Neuronal stem cell (in vitro differentiated cells): ENCODE data around the gene RPL18.
"Not testable (repeated sequence)": the region's sequence is repeated elsewhere in the genome, so short reads cannot be mapped to it uniquely, and the experiment has no call there.

Source experiments
- DNase-seq: peaks from one replicate; pipeline ENCODE4 v3.0.0-alpha.2; 2013; ENCODE audit warnings: low spot score
- H2AFZ ChIP-seq: one replicate; pipeline ENCODE4 v1.6.1; 2013; ENCODE audit warnings: mild to moderate bottlenecking, low read length, inconsistent platforms
- H2AK5ac ChIP-seq: 2 replicates; pipeline ENCODE4 v1.6.1; 2013; ENCODE audit warnings: low read depth, mild to moderate bottlenecking, inconsistent platforms, low read length, moderate library complexity, mixed read lengths
- H2BK120ac ChIP-seq: 2 replicates; pipeline ENCODE4 v1.6.1; 2013; ENCODE audit warnings: low read depth, mild to moderate bottlenecking, inconsistent platforms, low read length, moderate library complexity, mixed read lengths
- H2BK12ac ChIP-seq: one replicate; pipeline ENCODE4 v1.6.1; 2013; ENCODE audit warnings: low read length, inconsistent platforms
- H2BK15ac ChIP-seq: 2 replicates; pipeline ENCODE4 v1.6.1; 2013; ENCODE audit warnings: mild to moderate bottlenecking, low read length, inconsistent platforms, mixed read lengths
- H2BK5ac ChIP-seq: one replicate; pipeline ENCODE4 v1.6.1; 2013; ENCODE audit warnings: inconsistent platforms, mild to moderate bottlenecking, low read length, moderate library complexity
- H3K14ac ChIP-seq: one replicate; pipeline ENCODE4 v1.6.1; 2013; ENCODE audit warnings: low read length, inconsistent platforms
- H3K18ac ChIP-seq: 2 replicates; pipeline ENCODE4 v1.6.1; 2013; ENCODE audit warnings: low read length, inconsistent platforms
- H3K23ac ChIP-seq: 2 replicates; pipeline ENCODE4 v1.6.1; 2013; ENCODE audit warnings: low read depth, mild to moderate bottlenecking, mixed read lengths, low read length, inconsistent platforms; ENCODE audit not compliant: poor library complexity
- H3K27ac ChIP-seq: replicated peaks from 3 replicates; pipeline ENCODE4 v1.5.1; 2013; ENCODE audit warnings: low read length, inconsistent platforms
- H3K27me3 ChIP-seq, 3 experiments: 2 replicates each; pipeline ENCODE4 v1.6.1; 2013; ENCODE audit warnings: low read length in 3 of 3, mild to moderate bottlenecking in 2 of 3, inconsistent platforms in 1 of 3, low read depth in 1 of 3, mixed read lengths in 1 of 3, moderate library complexity in 1 of 3; ENCODE audit not compliant: control insufficient read depth in 3 of 3, insufficient read depth in 3 of 3
- H3K36me3 ChIP-seq, 2 donors: replicated peaks in 1 of 2; 2 replicates each; pipeline ENCODE4 v1.6.1; 2013; ENCODE audit warnings: low read length in 2 of 2; ENCODE audit not compliant: control insufficient read depth in 2 of 2, insufficient read depth in 2 of 2
- H3K4ac ChIP-seq: 2 replicates; pipeline ENCODE4 v1.6.1; 2013; ENCODE audit warnings: inconsistent platforms, mild to moderate bottlenecking, low read length, moderate library complexity
- H3K4me1 ChIP-seq, 2 donors: 1 replicate in 1 of 2; 2 replicates in 1 of 2; pipeline ENCODE4 v1.6.1; 2013; ENCODE audit warnings: low read length in 2 of 2, low read depth in 1 of 2; ENCODE audit not compliant: control insufficient read depth in 2 of 2, insufficient read depth in 1 of 2
- H3K4me2 ChIP-seq: one replicate; pipeline ENCODE4 v1.6.1; 2013; ENCODE audit warnings: mild to moderate bottlenecking, low read length, inconsistent platforms; ENCODE audit not compliant: insufficient read depth, poor library complexity, severe bottlenecking
- H3K4me3 ChIP-seq, 2 donors: 2 replicates each; pipeline ENCODE4 v1.5.1; 2013; ENCODE audit warnings: low read length in 2 of 2, mild to moderate bottlenecking in 2 of 2, inconsistent platforms in 1 of 2, moderate library complexity in 1 of 2
- H3K79me1 ChIP-seq: one replicate; pipeline ENCODE4 v1.6.1; 2013; ENCODE audit warnings: low read depth, mild to moderate bottlenecking, inconsistent platforms, low read length, moderate library complexity
- H3K9ac ChIP-seq: one replicate; pipeline ENCODE4 v1.6.1; 2013; ENCODE audit warnings: mild to moderate bottlenecking, low read depth, low read length, inconsistent platforms; ENCODE audit not compliant: poor library complexity
- H3K9me3 ChIP-seq, 2 donors: replicated peaks in 1 of 2; 2 replicates each; pipeline versions ENCODE3 to v1.6.1; 2013; ENCODE audit warnings: low read length in 2 of 2, mild to moderate bottlenecking in 2 of 2, inconsistent platforms in 1 of 2, low read depth in 1 of 2, mixed read lengths in 1 of 2, moderate library complexity in 1 of 2; ENCODE audit not compliant: control insufficient read depth in 2 of 2, insufficient read depth in 1 of 2
- H4K8ac ChIP-seq: one replicate; pipeline ENCODE4 v1.6.1; 2013; ENCODE audit warnings: low read depth, mild to moderate bottlenecking, inconsistent platforms, low read length, moderate library complexity
- H4K91ac ChIP-seq: one replicate; pipeline ENCODE4 v1.6.1; 2013; ENCODE audit warnings: low read length, low read depth, mild to moderate bottlenecking, inconsistent platforms; ENCODE audit not compliant: poor library complexity
- WGBS, 2 donors: extraction: QIAGEN DNeasy Blood & Tissue Kit; methylation state at CpG; one replicate each; pipeline ENCODE4 v1.1.7; 2013; ENCODE audit warnings: missing lambda C conversion rate in 2 of 2, mixed read lengths in 1 of 2; ENCODE audit not compliant: insufficient read length in 2 of 2, insufficient replicate concordance in 1 of 2; ENCODE audit errors: extremely low coverage in 2 of 2; 5-methylcytosine and 5-hydroxymethylcytosine counted together

RPL18 gene

DNA sequence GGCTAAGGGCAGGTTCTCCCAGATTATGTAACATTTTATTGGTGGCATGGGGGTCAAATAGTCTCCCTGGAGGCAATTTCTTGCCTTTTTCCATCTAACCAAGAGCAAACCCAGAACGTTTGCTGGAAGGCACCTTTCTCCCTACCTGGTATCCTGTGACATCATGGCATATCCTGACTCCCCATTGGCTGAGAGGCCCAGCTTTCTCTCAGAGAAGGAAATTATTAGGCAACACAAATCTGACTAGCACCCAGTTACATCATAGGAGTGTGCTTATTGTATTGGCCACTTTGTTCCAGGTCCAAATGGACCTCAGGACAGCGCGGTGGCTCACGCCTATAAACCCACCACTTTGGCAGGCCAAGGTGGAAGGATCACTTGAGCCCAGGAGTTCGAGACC lies 40.8 kb upstream of the RPL18 start:
- Histone ChIP-seq H2BK15ac (no peak overlapping the region), H3K4me2 (no peak overlapping the region), H3K79me1 (no peaks in the 10 kb centered on the region), H3K4me3 (no peak overlapping the region), H3K4ac (no peak overlapping the region), H3K9me3 (no peaks in the 10 kb centered on the region), H2BK5ac (no peak overlapping the region), H3K23ac (no peak overlapping the region), H4K91ac (no peak overlapping the region), H3K4me1 (peaks cover 6 to 9% of the 10 kb centered on the region in 2 donors), H2AFZ (no peak overlapping the region), H2BK12ac (no peak overlapping the region), H2AK5ac (no peak overlapping the region), H3K36me3 (no peaks in the 10 kb centered on the region), H4K8ac (peak overlapping the region; percentile 24), H2BK120ac (no peak overlapping the region), H3K27me3 (no peaks in the 10 kb centered on the region), H3K9ac (no peak overlapping the region), H3K27ac (no peak overlapping the region), H3K14ac (no peak overlapping the region), H3K18ac (no peak overlapping the region)
- no CpG with 5 or more reads among the region's 5 CpGs for WGBS, 2 donors
- DNase-seq = no peak

DNA sequence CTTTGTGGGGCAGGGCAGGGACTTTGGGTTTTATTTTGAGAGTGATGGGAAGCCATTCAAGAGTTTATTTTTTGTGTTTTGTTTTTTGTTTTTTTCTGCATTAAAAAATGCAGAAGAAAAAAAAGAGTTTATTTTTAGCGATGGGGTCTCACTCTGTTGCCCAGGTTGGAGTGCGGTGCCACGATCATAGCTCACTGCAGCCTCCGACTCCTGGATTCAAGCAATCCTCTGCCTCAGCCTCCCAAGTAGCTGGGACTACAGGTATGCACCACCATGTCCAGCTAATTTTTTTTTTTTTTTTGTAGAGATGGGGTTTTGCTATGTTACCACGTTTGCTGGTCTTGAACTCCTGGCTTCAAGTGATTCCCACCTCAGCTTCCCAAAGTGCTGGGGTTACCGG lies 39.5 kb upstream of the RPL18 start:
- Histone ChIP-seq H2BK12ac (no peak overlapping the region), H2AFZ (no peak overlapping the region), H2BK5ac (no peak overlapping the region), H3K9me3 (no peaks in the 10 kb centered on the region), H3K23ac (no peak overlapping the region), H2BK120ac (no peak overlapping the region), H3K14ac (no peak overlapping the region), H3K4me2 (no peak overlapping the region), H3K79me1 (no peaks in the 10 kb centered on the region), H3K18ac (no peak overlapping the region), H3K36me3 (no peaks in the 10 kb centered on the region), H3K4me1 (peaks cover 5 to 9% of the 10 kb centered on the region in 2 donors), H4K8ac (no peak overlapping the region), H2BK15ac (no peak overlapping the region), H3K4ac (no peak overlapping the region), H3K27ac (no peak overlapping the region), H3K27me3 (no peaks in the 10 kb centered on the region), H2AK5ac (no peak overlapping the region), H3K9ac (no peak overlapping the region), H4K91ac (no peak overlapping the region), H3K4me3 (no peak overlapping the region)
- no CpG with 5 or more reads among the region's 6 CpGs for WGBS, 2 donors
- DNase-seq = no peak

DNA sequence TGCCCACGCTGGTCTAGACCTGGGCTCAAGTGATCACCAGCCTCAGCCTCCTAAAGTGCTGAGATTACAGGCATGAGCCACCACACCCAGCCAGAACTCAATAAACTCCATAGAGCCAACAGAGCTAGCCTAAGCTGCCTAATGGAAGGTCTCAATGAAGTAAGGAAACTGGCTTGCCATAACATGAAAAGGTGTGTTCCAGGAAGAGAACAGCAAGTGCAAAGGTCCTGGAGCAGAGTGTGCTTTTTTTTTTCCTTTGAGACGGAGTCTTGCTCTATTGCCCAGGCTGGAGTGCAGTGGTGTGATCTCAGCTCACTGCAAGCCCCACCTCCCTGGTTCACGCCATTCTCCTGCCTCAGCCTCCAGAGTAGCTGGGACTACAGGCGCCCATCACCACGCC lies 38.9 kb upstream of the RPL18 start:
- H3K36me3 ChIP-seq, H2BK12ac ChIP-seq, H2BK120ac ChIP-seq, H3K9me3 ChIP-seq, H3K4ac ChIP-seq, H2BK5ac ChIP-seq, H3K79me1 ChIP-seq, H3K4me1 ChIP-seq, H3K4me3 ChIP-seq, H3K27ac ChIP-seq, H2BK15ac ChIP-seq, H3K9ac ChIP-seq, H2AK5ac ChIP-seq, H2AFZ ChIP-seq, H3K18ac ChIP-seq, H3K23ac ChIP-seq, H4K91ac ChIP-seq, H3K27me3 ChIP-seq, H4K8ac ChIP-seq, H3K4me2 ChIP-seq, DNase-seq, H3K14ac ChIP-seq: not testable (repeated sequence)
- no CpG with 5 or more reads among the region's 5 CpGs for WGBS, 2 donors

DNA sequence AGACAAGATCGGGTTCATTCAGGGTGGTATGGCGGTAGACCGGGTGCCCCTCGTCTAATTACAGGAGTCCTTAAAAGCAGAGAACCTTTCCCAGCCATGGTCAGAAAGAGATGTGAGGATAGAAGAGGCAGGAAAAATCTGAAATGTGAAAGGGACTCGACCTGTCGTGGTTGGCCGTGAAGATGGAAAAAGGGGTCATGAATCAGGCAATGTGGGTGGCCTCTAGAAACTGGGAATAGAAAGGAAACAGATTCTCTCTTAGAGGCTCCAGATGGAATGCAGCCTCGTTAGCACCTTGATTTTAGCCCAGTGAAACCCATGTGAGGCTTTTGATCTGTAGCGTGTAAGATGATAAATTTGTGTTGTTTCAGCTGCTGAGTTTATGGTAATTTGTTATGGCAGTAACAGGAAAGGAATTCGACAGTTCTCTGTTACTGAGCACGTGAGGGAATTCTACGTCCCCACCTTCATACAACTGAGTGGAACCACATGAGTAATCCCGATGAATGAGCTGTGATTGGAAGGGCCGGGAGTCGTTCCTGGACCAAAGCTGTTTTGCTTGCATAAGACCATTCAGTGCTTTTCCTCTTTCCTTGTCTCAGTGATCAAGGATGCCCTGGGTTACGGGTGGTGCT lies 38.0 kb upstream of the RPL18 start:
- no peak overlapping the region for H3K23ac ChIP-seq
- H2BK12ac ChIP-seq = no peak overlapping the region
- peaks cover 5 to 9% of the 10 kb centered on the region in 2 donors for H3K4me1 ChIP-seq
- no CpG with 5 or more reads among the region's 16 CpGs for WGBS, 2 donors
- no peak overlapping the region for H3K4ac ChIP-seq
- H3K27ac ChIP-seq = no peak overlapping the region
- H2BK15ac ChIP-seq = no peak overlapping the region
- H3K14ac ChIP-seq = no peak overlapping the region
- H3K9ac ChIP-seq = no peak overlapping the region
- H3K18ac ChIP-seq = no peak overlapping the region
- H3K36me3 ChIP-seq = no peaks in the 10 kb centered on the region
- no peak overlapping the region for H3K4me2 ChIP-seq
- H4K91ac ChIP-seq = no peak overlapping the region
- H2BK120ac ChIP-seq = no peak overlapping the region
- H3K27me3 ChIP-seq = no peaks in the 10 kb centered on the region
- H2AFZ ChIP-seq = peak overlapping the region; percentile 62
- no peak overlapping the region for H2AK5ac ChIP-seq
- H3K9me3 ChIP-seq = no peaks in the 10 kb centered on the region
- H2BK5ac ChIP-seq = no peak overlapping the region
- no peak overlapping the region for H3K4me3 ChIP-seq
- DNase-seq = no peak
- H3K79me1 ChIP-seq = no peaks in the 10 kb centered on the region
- H4K8ac ChIP-seq = no peak overlapping the region
